HFFc6 (cell line): ENCODE measurements around the gene ZNHIT1. TPM values are rescaled to one million over a fixed set of nuclear protein-coding genes. Genes with fewer than 3 reads are reported as not detected.

Source experiments
- DNase-seq: peaks from one replicate; pipeline ENCODE4 v3.0.0-alpha.2; 2018
- H3K27ac Mint-ChIP-seq: 2 replicates; pipeline ENCODE4 v1.8.0; 2020; ENCODE audit warnings: mild to moderate bottlenecking, mixed read lengths
- H3K27me3 Mint-ChIP-seq: 2 replicates; pipeline ENCODE4 v1.8.0; 2021; ENCODE audit warnings: mild to moderate bottlenecking, moderate library complexity, mixed read lengths; ENCODE audit not compliant: insufficient read depth
- H3K36me3 Mint-ChIP-seq: 2 replicates; pipeline ENCODE4 v1.8.0; 2021; ENCODE audit warnings: low read depth, mixed read lengths
- H3K4me1 Mint-ChIP-seq: 2 replicates; pipeline ENCODE4 v1.8.0; 2020; ENCODE audit warnings: low read depth, mixed read lengths
- H3K4me3 Mint-ChIP-seq: 2 replicates; pipeline ENCODE4 v1.8.0; 2020; ENCODE audit warnings: mild to moderate bottlenecking, moderate library complexity, mixed read lengths
- H3K9me3 Mint-ChIP-seq: 2 replicates; pipeline ENCODE4 v1.8.0; 2020; ENCODE audit warnings: mild to moderate bottlenecking, mixed read lengths
- total RNA-seq, 6 experiments: library from RNA; stranded (reverse); fragmentation: NEBNext Ultra II Directional; extraction: Animal tissue kit (Norgen Biotek cat#: 25700); gene quantifications; 2 replicates in 1 of 6; 3 replicates in 5 of 6; pipeline ENCODE4 v1.2.3, GENCODE V29; 2021
- TF ChIP-seq, protein P1 (sequence below): fragments of 200-600 bp; sonication (generic); IDR thresholded peaks from 2 replicates; pipeline ENCODE4 v1.5.0; 2021; ENCODE audit warnings: antibody characterized with exemption, mild to moderate bottlenecking

Gene ZNHIT1
- total RNA-seq, 6 experiments from 2014 or later = 88.9 to 113 (median 94.0) TPM

DNA sequence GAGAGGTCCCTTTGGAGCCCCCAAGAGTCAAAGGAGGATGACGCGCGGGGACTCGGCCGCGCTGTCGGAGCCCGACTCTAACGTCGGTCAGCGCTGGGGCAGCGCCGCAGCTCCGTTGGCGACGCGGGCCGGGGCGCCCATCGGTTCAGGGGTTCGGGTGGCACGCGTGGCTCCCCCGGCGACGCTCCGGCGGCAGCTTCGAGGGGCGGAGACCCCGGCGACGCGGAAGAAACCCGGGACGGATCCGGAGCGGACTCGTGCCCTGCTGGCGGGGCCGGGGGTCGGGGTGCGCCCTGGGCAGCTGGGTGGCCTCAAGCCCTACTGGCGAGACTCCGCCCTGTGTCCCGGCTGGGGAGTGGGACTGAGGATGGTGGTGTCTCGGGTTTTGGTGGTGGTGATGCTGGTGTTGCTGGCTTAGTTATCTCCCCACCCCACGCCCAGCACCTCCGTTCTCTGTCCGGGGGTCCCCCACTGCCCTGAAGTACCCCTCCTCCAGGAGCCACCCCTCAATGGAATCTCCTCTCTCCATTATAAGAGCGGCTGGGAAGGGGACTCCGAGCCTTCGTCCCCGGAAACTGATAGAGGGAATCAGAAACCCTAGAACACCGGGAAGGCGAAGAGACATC lies 37.7 kb upstream of the ZNHIT1 start, which contains the start of gene NAT16:
NAT16 (minus strand) TSS at position 164 of the 626 bp plus-strand sequence. CDS start 5,486 bp downstream, outside the sequence.
- Mint-ChIP-seq H3K36me3 (no peaks in the 10 kb centered on the region), H3K27ac (no peak within 1 kb of the TSS), H3K9me3 (peaks cover 6% of the 10 kb centered on the region; the same call in 1 of the 2 replicates), H3K4me1 (peaks cover 22% of the 10 kb centered on the region), H3K4me3 (peak within 1 kb of the TSS; percentile 60), H3K27me3 (peaks cover 49% of the 10 kb centered on the region)
- DNase-seq = no peak
- TF ChIP-seq, protein P1, sequence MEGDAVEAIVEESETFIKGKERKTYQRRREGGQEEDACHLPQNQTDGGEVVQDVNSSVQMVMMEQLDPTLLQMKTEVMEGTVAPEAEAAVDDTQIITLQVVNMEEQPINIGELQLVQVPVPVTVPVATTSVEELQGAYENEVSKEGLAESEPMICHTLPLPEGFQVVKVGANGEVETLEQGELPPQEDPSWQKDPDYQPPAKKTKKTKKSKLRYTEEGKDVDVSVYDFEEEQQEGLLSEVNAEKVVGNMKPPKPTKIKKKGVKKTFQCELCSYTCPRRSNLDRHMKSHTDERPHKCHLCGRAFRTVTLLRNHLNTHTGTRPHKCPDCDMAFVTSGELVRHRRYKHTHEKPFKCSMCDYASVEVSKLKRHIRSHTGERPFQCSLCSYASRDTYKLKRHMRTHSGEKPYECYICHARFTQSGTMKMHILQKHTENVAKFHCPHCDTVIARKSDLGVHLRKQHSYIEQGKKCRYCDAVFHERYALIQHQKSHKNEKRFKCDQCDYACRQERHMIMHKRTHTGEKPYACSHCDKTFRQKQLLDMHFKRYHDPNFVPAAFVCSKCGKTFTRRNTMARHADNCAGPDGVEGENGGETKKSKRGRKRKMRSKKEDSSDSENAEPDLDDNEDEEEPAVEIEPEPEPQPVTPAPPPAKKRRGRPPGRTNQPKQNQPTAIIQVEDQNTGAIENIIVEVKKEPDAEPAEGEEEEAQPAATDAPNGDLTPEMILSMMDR = no peak

DNA sequence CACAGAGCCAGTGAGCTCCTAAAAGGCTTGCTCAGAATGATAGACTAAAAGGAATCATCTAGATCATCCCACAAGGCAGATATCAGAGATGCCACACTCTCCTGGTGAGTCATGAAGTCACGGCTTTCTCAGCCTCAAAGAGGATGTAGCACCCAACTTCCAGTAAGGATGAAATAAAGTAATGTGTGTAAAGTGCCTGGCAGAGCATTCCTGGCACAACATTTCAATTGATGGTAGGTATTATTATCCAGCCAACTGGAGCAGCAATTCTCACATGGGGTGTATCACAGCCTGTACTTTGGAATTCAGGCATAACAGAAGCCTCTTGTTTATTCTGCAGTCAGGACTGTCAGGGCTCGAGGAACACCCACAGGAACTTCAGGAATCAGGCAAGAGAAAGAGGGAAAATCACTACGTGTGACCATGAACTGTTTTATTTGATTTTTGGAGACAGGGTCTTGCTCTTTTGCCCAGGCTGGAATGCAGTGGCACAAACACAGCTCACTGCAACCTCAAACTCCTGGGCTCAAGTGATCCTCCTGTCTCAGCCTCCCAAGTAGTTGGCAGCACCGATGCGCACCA lies 32.6 kb upstream of the ZNHIT1 start:
- H3K27ac Mint-ChIP-seq = peak overlapping the region; percentile 53; the same call in 1 of the 2 replicates
- no peak overlapping the region for H3K4me3 Mint-ChIP-seq
- peaks cover 6% of the 10 kb centered on the region; the same call in 1 of the 2 replicates for H3K9me3 Mint-ChIP-seq
- H3K27me3 Mint-ChIP-seq = peaks cover 24% of the 10 kb centered on the region
- TF ChIP-seq, protein P1 = no peak
- peaks cover 20% of the 10 kb centered on the region for H3K4me1 Mint-ChIP-seq
- H3K36me3 Mint-ChIP-seq = no peaks in the 10 kb centered on the region
- DNase-seq = peak; percentile 69

DNA sequence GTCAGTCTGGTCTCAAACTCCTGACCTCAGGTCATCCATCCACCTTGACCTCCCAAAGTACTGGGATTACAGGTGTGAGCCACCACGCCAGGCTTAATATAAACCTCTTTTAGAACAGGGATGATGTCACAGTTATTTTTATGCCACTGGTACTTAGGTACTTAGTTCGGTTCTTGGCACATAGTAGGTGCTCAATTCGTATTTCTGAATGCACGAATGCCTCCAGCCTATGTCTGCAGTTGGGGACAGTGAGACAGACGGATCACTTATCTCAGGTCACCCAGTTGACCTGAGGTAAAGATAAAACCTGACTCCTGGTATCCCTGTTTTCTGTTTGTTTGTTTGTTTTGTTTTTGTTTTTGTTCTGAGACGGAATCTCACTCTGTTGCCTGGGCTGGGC lies 31.8 kb upstream of the ZNHIT1 start:
- peaks cover 17% of the 10 kb centered on the region for H3K27me3 Mint-ChIP-seq
- no peaks in the 10 kb centered on the region for H3K36me3 Mint-ChIP-seq
- TF ChIP-seq, protein P1 = no peak
- peaks cover 20% of the 10 kb centered on the region for H3K4me1 Mint-ChIP-seq
- no peak overlapping the region for H3K27ac Mint-ChIP-seq
- no peak for DNase-seq
- H3K9me3 Mint-ChIP-seq = peaks cover 6% of the 10 kb centered on the region; the same call in 1 of the 2 replicates
- H3K4me3 Mint-ChIP-seq = no peak overlapping the region

DNA sequence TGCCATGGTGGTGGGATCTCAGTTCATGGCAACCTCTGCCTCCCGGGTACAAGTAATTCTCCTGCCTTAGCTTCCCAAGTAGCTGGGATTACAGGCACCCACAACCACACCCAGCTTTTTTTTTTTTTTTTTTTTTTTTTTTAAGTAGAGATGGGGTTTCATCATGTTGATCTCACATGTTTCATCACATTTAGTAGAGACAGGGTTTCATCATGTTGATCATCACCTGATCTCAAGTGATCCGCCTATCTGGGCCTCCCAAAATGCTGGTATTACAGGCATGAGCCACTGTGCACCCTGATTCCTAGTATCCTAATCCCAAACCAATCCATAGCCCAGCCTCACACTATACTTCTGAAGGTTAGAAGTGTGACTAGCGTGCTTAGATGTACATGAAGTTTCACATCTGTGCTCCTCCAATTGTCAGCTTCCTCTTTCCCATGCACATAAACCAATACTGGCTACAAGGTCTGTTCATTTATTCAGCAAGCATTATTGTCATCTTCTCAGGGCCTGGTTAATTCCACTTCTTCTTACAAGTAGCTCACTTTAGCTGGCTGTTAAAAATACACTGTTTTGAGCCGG lies 31.0 kb upstream of the ZNHIT1 start:
- no peak overlapping the region for H3K27ac Mint-ChIP-seq
- peaks cover 6% of the 10 kb centered on the region; the same call in 1 of the 2 replicates for H3K9me3 Mint-ChIP-seq
- peaks cover 20% of the 10 kb centered on the region for H3K4me1 Mint-ChIP-seq
- DNase-seq = no peak
- H3K27me3 Mint-ChIP-seq = peaks cover 17% of the 10 kb centered on the region
- TF ChIP-seq, protein P1 = no peak
- no peak overlapping the region for H3K4me3 Mint-ChIP-seq
- no peaks in the 10 kb centered on the region for H3K36me3 Mint-ChIP-seq

DNA sequence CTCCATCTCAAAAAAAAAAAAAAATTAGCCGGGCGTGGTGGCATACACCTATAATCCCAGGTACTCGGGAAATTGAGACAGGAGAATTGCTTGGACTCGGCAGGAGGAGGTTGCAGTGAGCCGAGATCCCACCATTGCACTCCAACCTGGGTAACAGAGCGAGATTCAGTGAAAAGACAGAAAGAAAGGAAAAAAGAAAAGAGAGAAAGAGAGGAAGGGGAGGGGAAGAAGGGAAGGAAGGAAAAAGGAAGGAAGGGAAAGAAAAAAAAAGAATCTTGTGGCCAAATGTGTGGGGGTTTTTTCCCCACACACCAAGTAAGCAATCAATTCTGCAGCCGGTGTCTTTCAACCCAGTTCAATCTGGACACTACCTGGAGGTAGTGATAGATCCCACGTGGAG lies 28.9 kb upstream of the ZNHIT1 start:
- Mint-ChIP-seq H3K9me3 (no peaks in the 10 kb centered on the region), H3K4me3 (no peak overlapping the region), H3K27ac (no peak overlapping the region)

More for the DNA sequence above, 28.9 kb upstream of the ZNHIT1 start:
- TF ChIP-seq, protein P1 = no peak
- no peak for DNase-seq
- Mint-ChIP-seq H3K27me3 (peaks cover 15% of the 10 kb centered on the region), H3K36me3 (no peaks in the 10 kb centered on the region), H3K4me1 (peaks cover 12% of the 10 kb centered on the region)
